NAMALWA (cell line): Measurements from ENCODE around the gene STOX1.
"Not testable (repeated sequence)": the region's sequence is repeated elsewhere in the genome, so short reads cannot be mapped to it uniquely, and the experiment has no call there.

Experiments
- DNase-seq: peaks from one replicate; pipeline ENCODE4 v3.0.0-alpha.2; 2015; ENCODE audit warnings: low spot score

Gene STOX1

DNA sequence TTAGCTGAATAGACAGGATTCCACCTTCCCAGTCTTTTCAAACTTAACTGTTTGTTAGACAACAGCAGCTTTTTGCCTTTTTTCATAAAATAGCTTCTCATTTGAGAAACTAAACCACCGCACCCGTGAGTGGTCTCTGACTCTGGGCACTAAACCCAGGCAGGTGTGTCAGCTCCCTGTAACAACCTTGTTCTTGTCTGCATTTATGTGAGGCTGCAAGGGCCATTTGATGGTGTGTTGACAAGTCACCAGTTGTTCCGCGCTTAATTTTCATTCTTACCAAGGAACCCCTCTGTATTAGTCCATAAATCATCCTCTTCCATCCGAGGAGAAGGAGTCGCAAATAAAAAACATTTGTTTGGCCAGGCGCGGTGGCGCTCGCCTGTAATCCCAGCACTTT is 1.5 kb downstream of the STOX1 start:
- no peak for DNase-seq

DNA sequence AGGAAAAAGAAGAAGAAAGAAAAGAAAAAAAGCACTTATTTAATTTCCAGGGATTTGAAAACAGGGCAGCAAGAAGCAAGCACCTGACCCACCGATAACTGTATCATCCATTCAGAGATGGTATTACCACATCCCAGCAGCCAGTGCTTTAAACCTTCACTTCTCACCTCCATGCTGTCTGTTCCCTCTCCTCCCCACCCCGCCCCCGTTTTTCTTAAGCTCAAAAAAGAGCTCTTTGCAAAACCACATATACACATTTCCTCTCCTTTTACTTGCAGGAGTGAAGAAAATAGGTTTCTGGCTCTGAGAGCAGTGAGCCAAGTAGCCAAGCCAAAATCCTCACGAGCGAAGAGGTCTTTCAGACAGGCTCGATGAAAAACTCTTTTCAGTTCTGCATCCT is 2.2 kb downstream of the STOX1 start:
- no peak for DNase-seq

DNA sequence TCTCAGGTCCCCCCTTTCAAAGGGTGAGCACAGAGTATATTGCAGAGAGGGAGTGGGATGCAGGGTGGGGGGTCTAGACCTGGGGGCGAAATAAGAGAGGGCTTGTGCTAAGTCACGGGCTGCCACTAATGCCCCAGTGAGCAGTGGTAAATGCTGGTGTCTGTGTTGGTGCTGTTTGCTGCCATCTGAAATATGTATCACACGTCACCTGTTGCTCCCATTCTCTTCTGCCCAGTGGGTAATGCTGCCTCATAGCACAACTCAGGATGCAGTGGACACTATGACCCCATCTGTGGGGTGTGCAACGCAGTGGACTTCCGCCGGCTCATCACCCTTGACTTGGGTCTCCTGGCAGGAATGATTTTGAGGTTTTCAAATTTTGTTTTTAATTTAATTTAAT is 2.6 kb downstream of the STOX1 start:
- no peak for DNase-seq

DNA sequence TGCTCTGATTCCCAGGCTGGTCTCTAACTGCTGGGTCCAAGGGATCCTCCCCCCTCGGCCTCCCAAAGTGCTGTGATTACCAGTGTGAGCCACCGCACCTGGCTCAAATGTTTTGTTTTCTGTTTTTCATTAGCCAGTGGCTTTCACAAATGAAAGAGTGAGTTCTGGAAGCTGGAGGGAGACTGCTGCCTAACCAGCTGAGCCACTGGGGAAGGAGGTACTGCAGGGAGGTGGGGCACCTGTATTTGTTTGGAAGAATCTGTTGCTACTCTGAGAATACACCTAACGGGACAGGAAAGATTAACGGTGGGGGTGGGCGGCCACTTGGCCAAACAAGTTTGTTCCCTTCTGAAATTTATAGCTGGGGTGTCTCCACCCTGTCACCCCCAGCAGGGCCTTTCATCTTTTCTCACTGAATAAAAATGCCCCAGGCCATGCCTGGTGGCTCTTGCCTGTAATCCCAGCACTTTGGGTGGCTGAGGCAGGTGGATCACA is 4.7 kb downstream of the STOX1 start:
- DNase-seq, result no peak

DNA sequence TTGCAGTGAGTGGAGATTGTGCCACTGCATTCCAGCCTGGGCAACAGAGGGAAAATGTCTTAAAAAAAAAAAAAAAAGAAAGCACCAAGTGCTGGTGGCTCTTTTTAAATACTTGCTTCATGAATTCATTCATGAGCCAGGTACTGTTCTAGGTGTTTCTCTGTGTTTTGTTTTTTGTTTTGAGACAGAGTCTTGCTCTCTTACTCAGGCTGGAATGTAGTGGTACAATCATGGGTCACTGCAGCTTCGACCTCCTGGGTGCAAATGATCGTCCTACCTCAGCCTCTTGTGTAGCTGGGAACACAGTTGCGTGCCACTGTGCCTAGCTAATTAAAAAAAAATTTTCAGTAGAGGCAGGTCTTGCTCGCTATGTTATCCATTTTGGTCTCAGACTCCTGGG is 5.3 kb downstream of the STOX1 start:
- DNase-seq, result no peak

DNA sequence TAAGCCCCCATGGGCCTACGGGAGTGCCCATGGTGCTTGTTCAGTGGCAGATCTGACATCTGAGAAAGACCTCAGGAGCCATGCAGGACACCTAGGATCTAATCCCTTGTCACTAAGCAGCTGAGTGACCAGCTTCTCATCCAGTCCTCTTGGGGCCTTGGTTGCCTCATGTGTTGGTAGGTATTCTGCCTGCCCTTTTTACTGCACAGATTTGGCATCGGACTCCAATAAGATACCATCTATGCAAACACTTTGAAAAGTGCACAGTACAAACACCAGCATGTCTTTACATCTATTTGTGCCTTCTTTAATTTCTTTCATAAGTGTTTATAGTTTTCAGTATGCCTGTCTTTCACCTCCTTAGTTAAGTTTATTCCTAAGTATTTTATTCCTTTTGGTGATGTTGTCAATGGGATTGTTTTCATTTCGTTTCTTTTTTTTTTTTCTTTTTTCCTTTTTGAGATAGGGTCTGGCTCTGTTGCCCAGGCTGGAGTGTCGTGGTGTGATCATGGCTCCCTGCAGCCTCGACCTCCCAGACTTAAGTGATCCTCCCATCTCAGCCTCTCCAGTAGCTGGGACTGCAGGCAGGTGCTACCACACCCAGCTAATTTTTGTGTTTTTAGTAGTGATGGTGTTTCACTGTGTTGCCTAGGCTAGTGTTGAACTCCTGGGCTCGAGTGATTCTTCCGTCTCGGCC is 10.4 kb downstream of the STOX1 start:
- no peak for DNase-seq

DNA sequence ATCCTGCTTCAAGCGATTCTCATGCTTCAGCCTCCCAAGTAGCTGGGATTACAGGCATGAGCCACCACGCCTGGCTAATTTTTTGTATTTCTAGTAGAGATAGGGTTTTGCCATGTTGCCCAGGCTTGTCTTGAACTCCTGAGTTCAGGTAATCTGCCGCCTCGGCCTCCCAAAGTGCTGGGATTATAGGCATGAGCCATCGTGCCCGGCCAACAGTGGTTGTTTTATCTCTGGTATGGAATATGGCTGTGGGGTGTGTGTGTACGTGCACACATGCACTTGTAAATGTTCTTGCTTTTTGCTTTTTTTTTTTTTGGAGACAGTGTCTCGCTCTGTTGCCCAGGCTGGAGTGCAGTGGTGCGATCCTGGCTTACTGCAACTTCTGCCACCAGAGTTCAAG is 13.3 kb downstream of the STOX1 start:
- DNase-seq, result not testable (repeated sequence)

DNA sequence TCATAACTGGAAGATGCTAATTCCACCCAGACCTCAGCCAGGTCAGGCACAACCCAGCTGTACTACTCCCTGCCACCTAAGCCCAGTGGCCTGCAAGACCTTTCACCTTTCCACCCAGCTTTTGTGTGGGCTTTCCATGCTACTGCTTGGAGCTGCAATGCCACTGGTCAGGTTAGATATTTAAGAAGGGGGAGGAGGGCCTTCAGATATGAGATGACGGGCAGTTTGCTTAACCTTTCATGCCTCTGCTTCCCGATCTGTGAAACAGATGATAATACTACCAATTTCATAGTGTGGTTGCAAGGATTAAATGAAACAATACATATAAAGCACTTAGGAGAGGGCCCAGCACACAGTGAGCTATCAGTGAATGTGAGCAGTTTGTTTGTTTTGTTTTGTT is 20.9 kb downstream of the STOX1 start:
- DNase-seq, result no peak

DNA sequence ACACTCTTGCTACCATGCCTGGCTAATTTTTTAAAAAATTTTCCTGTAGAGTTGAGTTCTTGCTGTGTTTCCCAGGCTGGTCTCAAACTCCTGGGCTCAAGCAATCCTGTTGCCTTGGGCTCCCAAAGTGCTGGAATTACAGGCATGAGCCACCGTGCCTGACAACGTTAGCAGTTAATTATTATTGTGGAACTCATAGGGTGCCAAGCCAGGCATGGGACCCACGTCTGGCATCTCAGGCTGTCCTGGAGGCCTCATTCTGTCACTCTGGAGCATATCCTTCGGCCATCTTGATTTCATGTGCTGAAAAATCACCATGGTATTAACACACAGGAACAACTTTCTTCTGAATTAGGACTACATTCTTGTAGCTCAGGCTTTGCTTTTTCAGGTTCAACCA is 21.5 kb downstream of the STOX1 start:
- no peak for DNase-seq

DNA sequence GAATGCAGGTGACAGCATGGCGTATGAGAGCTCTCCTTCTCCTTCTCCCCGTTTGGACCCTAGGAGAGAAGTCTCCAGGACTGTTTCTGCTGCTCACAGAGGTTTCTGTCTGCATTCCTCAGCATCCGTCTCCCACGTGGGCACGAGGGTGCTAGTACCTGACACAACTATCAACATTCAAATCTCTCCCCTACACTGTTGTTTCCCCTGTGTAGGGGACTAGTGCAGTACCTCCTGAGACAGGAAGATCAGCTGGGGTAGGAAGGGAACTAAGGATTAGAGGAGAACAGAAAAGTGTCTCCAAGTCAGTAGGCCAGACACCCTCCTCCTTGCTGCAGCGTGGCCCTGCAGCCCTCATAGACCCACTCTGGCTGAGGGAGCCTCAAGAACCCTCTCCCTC is 29.0 kb downstream of the STOX1 start:
- DNase-seq, result no peak

DNA sequence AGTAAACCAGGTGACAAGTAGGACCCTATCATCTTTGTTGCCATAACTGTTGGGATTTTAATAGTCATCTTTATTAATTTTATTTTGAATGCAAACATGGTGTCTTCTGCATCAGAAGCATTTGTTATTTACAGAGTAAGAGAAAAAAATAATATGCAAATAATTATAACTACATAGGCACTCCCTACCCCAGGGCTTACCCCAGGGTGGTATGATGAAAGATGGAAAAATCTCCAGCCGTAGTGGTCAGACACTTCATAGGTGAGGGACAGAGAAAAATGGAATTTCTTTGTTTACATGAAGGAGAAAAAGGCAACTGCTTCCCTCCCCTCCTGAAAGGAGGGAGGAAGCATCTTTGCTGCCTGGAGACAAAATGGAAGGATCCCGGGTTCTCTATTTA is 29.7 kb downstream of the STOX1 start:
- no peak for DNase-seq

DNA sequence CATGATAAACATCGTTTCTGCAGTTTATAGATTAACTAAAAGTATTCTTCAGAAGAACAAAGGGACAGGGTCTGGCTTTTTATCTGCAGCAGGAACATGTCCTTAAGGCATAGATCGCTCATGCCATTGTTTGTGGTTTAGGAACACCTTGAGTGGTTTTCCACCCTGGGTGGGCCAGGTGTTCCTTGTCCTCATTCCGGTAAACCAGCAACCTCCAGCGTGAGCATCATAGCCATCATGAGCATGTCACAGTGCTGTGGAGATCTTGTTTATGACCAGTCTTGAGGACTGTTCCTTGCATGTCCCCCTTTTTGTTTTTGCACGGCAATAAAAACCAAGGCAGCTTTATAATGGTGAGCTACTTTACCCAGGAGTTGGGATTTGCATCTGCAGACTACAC is 33.9 kb downstream of the STOX1 start:
- DNase-seq, result no peak

DNA sequence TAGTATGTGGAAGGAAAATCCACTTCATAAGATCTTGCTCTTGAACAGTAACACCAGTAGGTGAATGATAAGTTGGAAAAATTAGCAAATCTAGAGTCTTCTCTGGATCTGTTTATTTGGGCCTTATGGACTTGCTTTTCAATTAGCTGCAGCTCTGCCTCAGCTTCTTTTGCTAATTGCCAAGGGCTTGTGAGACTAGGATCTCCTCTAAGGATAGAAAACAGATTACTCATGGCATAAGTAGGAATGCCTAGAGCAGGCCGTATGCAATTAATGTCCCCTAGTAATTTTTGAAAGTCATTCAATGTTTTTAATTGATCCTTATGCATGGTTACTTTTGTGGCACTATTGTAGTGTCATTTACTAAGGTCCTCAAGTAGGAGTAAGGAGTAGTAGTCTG is 37.3 kb downstream of the STOX1 start:
- no peak for DNase-seq

DNA sequence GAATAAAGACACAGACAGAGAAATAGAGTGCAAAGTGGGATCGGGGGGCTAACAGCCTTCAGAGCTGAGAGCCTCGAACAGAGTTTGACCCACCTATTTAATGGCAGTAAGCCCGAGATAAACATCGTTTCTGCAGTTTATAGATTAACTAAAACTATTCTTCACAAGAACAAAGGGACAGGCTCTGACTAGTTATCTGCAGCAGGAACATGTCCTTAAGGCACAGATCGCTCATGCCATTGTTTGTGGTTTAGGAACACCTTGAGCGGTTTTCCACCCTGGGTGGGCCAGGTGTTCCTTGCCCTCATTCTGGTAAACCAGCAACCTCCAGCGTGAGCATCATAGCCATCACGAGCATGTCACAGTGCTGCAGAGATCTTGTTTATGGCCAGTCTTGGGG is 40.8 kb downstream of the STOX1 start:
- not testable (repeated sequence) for DNase-seq

DNA sequence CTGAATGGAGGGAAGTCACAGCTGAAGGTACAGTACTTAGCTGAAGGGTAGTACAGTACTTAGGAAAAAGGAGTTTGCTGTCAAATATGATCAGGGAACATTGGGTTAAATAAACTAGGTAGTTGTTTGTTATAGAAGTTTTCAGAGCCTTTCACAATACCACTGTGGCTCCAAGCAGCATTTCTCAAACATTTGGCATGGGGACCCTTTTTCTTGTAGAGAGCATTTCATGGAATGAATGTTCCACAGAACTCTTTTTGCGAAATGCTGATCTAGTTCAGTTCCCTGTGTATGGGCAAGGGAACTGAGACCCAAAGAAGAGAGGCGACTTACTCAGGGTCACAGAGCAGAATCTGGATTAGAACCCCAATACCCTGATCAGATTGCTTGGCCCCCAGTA is 42.3 kb downstream of the STOX1 start:
- DNase-seq, result no peak

DNA sequence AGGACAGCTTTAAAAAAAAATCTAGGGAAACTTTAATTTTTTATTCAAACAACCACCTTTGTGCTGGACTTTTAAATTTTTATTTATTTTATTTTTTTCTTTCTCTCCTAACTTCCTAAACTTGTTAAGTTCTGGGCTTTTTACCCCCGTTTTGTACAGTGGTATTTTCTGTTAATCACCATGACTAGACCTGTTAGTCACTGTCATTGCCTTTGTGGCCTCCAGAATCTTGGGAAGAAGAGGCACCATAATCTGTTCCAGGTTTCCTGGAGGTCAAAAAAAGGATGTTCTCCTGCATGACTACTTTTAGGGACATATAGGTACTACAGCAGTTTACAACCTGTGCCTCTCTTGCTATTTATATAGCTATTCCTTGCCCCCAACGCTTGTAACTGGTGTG is 42.7 kb downstream of the STOX1 start:
- DNase-seq, result no peak

DNA sequence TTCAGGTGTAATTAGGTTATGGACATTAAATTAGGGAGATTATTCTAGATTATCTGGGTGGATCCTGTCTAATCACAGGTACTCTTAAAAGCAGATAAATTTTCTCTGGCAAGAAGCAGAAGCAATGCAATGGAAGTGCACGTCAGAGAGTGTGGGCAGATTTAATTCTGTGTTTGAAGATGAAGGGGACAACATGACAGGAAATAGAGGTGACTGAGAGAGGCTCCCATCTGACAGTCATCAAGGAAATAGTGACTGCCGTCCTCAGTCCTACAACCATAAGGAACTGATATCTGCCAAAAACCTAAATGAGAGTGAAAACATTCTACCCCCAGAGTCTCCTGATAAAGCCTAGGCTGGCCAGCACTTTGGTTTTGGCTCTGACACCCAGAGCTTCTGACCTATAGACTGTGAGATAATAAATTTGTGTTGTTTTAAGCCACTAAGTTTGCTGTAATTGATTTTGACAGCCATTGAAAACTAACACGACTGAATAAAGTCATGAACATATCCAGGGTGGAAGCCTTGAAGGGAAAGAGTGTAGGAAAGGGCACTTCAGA is 43.3 kb downstream of the STOX1 start:
- DNase-seq, result no peak

DNA sequence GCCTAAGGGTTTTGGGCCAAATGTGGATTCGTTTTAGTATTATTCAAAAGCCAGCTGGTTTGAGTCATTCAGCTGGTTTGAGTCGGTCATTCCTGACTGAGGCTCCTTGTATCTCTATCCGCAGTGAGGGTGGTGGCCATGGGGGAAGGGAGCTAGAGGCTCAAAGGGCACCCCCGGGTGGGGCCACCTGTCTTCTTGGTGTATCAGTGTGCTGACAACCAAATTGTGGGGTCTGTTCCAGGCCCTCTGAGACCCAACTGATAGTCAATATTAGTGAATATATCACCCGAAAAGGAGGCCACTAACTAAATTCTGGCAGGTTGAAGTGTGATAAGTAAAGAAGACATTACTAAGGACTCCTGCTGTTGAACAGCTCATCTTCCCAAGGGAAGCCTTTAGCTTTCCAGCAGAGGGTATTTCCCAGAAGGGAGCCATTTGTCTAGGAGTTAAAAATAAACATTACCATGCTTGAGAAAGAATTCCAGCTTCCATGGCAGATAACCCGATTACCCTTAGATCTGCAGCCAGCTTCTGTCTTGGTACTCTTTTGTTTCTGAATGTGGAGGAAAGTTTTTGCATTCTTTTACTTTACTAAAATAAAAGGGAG is 43.9 kb downstream of the STOX1 start:
- no peak for DNase-seq

DNA sequence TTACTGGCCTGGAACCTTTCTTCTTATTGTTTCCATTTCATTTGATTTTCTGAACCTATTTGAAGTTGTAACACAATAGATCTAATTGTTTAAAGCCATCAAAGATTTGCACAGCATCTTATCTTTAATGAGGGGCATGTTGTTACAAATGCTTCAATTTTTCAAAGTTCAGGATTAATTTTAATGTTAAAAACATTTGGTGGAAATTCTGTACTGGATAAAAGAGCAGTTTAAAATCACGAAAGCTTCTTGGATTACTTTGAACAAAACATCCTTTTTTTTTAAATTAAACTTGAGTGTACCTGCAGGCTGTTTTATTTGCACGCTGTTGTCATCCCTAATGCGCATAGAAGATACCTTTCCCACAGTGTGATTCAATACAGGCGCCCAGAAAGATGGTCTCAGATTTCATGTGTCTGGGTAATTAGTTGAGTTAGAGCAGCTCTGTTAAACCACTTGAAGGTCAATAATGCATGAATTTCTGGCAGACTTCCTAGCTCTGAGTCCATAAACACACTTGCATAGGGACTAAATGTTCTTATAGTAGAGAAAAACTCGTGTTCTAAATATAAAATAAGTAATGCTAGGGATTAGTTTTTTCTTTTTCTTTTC is 44.5 kb downstream of the STOX1 start:
- no peak for DNase-seq

DNA sequence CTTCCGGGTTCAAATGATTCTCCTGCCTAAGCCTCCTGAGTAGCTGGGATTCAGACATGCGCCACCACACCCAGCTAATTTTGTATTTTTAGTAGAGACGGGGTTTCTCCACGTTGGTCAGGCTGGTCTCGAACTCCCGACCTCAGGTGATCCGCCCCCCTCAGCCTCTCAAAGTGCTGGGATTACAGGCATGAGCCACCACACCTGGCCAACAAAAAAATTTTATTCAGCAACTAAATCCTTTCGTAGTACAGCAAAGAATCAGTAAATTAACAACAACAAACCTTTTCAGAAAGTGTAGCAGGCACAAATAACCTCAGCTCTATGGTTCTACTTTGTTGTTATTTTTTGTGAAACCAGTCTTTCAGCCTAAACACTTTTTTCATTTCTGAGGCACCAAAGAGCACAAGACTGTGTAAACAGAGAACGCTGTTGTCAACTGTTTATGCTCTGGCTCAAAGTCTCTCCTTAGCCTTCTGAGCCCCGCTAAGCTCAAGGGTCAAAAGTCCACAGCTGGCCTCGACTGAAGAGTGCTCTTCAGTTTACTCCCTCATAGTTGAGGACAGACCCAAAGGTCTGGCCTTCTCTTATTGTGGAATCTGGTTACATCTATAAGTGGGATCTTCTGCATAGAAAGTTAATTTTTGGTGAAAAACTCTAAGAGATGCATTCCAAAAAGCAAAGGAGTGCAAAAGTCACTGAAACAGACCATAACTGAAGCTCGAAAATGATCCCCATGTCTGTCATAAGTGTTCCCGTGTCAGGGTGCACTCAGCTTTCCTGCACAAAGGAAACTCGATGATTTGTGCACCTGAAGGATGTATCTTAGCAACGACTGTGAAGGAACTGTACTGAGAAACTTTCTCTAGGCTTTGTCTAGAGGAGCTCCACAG is 49.2 kb downstream of the STOX1 start:
- no peak for DNase-seq

DNA sequence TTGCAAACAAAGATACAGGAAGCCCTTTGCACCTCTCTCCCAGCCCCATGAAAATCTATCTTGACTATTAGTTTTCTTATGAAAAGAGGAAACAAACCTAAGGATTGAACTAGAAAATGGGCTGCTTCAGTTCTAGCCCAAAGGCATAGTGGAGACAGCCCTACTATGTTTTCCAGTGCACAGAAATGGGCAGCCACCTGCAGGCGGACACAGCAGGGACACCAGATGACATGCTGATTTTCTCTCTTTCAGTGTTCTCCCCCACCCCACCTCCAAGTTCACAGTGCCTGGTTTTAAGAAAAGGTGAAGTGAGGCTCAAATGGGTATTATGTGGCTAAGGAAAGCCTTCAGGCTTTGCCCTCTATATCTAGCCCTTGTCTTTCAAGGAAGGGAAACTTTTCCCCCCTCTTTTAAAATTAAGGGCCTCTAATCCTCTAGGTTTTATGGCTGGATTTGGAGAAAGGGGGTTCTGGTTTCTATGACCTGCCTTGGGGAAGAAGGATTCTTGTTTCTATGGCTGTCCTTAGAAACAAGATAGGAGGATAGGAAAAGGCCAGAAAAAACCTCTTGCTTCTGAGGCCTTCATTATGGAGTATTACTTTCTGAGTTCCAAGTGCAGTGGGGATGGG is 50.3 kb downstream of the STOX1 start:
- DNase-seq, result no peak

DNA sequence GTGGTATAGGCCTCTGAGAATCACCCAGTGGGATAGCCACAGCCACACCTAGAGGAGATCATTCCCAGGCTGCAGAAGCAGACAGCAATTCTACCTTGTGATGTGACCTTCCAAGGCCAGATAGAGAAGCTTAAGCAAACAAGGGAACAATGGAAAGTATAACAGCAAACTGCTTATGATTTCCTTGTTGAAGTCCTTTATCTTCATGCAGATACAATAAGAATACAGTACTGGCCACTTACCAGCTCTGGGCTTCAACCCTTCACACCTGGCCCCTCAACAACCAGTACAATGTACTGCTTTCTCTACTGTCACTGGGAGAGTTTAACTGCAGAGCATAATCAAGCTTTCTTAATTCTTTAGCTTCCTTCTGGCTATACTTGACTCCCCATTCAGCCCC is 51.2 kb downstream of the STOX1 start:
- no peak for DNase-seq
